D721Med (cell line): ENCODE results near the gene SOX12.

ENCODE experiments used
- DNase-seq: peaks from one replicate; pipeline ENCODE4 v3.0.0; 2011; ENCODE audit warnings: low spot score; ENCODE audit not compliant: insufficient read length
- FAIRE-seq: peaks from 2 replicates; lab custom pipeline; 2011; peaks lifted over from hg19 to GRCh38; lab: Jason Lieb, UNC
- CTCF ChIP-seq: IDR thresholded peaks from 2 replicates; pipeline ENCODE4 v1.5.1; 2012; ENCODE audit warnings: mild to moderate bottlenecking, control low read depth; ENCODE audit not compliant: insufficient read depth; ENCODE audit errors: missing control alignments

The SOX12 gene

DNA sequence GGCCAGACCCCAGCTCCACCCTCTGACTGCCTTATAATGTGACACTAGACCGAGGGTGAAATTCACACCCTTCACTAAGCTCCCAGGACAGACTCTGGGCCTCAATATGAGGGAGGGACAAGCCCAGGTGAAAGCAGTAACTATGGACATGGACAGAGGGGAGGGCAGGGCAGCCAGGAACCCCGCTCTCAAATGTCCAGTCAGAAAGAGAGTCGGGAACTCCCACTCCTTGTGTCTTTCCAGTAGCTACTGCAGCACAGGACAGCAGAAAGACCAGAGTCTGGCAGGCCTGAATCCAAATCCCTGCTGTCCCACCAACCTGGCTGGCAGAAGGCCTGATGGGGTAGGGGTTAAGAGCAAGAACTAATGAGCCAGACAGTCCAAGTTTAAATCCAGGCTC is 41.2 kb upstream of the SOX12 start:
- no peak for TF ChIP-seq CTCF
- FAIRE-seq: no peak
- DNase-seq: no peak

- no peak for TF ChIP-seq CTCF
- DNase-seq (no peak), FAIRE-seq (no peak)
Observed at GRCh38 chr20:286508-286907, 38.8 kb upstream of the SOX12 start.

DNA sequence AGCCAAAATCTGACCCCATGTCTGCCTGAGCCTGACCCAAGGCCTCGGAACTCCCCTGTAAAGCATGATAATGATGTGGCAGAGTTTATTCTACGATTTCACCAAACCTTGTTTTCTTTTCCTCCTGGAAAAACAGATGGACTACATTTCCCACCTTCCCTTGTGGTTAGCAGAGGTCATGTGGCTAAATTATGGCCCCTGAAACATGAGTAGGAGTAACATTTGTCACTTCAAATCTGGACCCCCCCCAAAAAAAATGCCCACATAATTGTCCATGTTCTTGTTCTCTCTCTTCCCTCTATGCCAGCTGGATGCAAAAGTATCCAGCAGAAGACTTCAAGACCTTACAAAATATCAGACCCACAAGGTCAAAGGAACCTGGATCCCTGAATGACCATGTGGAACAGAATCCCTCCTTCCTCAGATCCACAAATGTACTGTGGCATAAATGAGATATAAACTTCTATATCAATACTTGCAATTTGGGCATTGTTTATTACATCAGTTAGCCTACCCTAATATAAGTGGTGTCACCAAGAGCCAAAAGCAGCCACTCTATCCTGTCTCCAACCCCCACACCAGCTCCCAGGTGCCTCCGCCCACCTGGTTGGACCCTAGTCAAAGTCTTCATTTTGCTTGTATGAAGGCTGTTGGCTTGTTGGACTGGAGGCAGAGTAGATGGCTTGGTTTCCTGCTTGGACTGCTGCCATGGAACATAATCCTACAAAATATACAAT is 36.2 kb upstream of the SOX12 start:
- DNase-seq: no peak
- FAIRE-seq: no peak
- TF ChIP-seq CTCF: no peak

DNA sequence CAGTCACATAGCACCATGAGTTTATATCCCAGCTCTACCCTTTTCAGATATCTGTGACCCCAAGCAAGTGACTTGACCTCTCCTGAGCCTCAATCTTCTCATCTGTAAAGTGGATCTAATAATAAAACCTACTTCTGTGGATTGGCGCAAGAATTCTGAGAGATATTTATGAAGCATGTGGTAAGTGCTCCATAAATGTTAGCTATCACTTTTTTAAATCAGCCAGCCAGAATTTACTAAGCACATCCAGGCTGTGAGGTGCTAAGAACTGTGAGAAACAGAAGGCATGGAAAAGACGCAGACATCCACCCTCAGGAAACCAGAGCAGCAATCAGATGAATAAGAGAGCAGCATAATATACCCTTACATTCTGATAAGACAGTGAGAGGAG is 35.7 kb upstream of the SOX12 start:
- no peak for TF ChIP-seq CTCF
- FAIRE-seq: no peak
- no peak for DNase-seq

DNA sequence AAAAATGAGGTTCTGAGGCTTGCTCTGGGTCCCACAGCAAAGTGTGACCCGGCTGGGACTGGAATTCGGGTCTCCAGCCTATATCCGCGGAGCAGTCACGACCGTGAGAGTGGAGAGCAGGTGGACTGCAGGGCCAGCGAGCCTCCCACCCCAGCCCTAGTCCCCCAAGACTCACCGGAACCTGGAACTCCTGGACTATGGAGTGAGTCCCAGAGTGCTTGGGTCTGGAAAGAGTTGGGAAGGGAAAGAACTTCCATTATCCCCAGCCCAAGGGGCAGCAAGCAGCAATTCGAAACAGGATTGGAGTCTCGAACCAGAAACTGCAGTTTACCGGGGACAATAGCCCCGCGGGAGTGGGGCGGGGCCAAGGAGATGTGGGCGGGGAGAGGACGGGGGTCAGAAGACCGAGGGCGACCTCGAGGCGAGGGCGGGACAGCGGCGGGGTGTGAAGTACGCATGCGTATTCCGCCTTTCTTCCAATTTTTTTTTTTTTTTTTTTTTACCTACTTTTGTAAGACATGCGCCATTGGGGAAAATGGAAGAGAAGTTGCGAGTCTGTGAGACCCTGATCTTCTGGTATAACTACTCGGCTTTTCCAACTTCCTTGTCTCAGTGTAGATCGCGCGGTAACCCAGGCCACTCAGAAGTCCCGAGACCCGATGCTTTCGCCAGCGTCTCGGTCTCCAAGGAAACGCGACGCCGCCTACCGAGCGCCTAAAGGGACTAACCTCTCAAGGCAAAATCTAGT is 35.1 kb upstream of the SOX12 start, which contains the start of gene C20orf96:
TSS of gene C20orf96 (minus strand) at position 667 of the 748 bp plus-strand sequence. CDS start at position 527, 140 bp downstream.
- FAIRE-seq: no peak
- peak; percentile 20 for TF ChIP-seq CTCF

DNA sequence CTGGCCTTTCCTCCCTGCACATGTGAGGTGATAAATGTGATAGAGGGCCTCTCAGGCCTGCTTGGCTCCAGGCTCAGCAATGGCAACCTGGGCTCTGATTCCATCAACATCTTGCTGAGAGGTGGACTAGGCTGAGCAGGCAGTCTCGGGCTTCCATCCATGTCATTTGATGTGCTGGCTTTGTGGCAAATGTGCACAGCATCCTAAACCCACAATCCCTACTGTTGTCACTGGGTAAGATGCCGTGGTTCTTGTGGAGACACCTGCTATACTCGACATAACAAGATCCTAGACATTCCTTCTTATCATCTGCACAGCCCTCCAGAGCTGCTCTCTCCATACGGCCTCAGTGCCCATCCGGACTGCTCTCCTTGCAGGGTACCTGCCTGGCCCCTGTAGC is 30.8 kb upstream of the SOX12 start:
- DNase-seq (no peak), FAIRE-seq (no peak)
- no peak for TF ChIP-seq CTCF

More for the DNA sequence above, 35.1 kb upstream of the SOX12 start, which contains the start of gene C20orf96:
- DNase-seq: peak; percentile 55
